Naive thymus-derived CD8-positive, alpha-beta T cell (primary cell): ENCODE measurements around the gene PTPN14. TPM values are rescaled to one million over a fixed set of nuclear protein-coding genes. Genes with fewer than 3 reads are reported as not detected.
A peak's percentile ranks its signal among the peaks of the same experiment; 100 is the strongest.

Source experiments
- ATAC-seq, 2 donors: fragments of 150-1000 bp; cut with Tn5 transposase in 1 of 2; sonication (Bioruptor Pico), chemical (Tn5 transposase) in 1 of 2; 1 replicate in 1 of 2; 2 replicates in 1 of 2; pipeline ENCODE4 v1.10.0; 2021; ENCODE audit warnings: mild to moderate bottlenecking in 2 of 2, moderate library complexity in 2 of 2
- POLR2A ChIA-PET: fragments of 350-600 bp; sonication (Branson Sonifier 250); formaldehyde crosslinking; loops from one replicate; lab custom pipeline; 2021; ENCODE audit warnings: antibody characterized with exemption; lab: Charles Lee
- DNase-seq, 10 donors: peaks; one replicate each; pipeline versions ENCODE4 v3.0.0 to v3.0.0-alpha.2; 2020 to 2022
- H3K27ac Mint-ChIP-seq, 10 donors: one replicate each; pipeline ENCODE4 v1.8.0; 2020 to 2022; ENCODE audit warnings: mild to moderate bottlenecking in 10 of 10, mixed read lengths in 10 of 10, moderate library complexity in 4 of 10, inconsistent platforms in 1 of 10
- H3K27me3 Mint-ChIP-seq, 5 donors: one replicate each; pipeline ENCODE4 v1.8.0; 2021 to 2022; ENCODE audit warnings: mixed read lengths in 5 of 5
- H3K36me3 Mint-ChIP-seq, 3 donors: one replicate each; pipeline ENCODE4 v1.8.0; 2020 to 2022; ENCODE audit warnings: mixed read lengths in 3 of 3, mild to moderate bottlenecking in 2 of 3, inconsistent platforms in 1 of 3
- H3K4me1 Mint-ChIP-seq, 4 donors: one replicate each; pipeline ENCODE4 v1.8.0; 2021 to 2022; ENCODE audit warnings: mixed read lengths in 4 of 4
- H3K4me3 Mint-ChIP-seq, 10 donors: one replicate each; pipeline ENCODE4 v1.8.0; 2020 to 2022; ENCODE audit warnings: mild to moderate bottlenecking in 10 of 10, mixed read lengths in 10 of 10, moderate library complexity in 6 of 10, inconsistent platforms in 1 of 10
- H3K9me3 Mint-ChIP-seq, 9 donors: one replicate each; pipeline ENCODE4 v1.8.0; 2020 to 2022; ENCODE audit warnings: mixed read lengths in 9 of 9, mild to moderate bottlenecking in 3 of 9, inconsistent platforms in 1 of 9, moderate library complexity in 1 of 9
- polyA plus RNA-seq, 3 donors: library from polyadenylated mRNA; unstranded; fragments of 300-500 nt; fragmentation: Illumina TruSeq; gene quantifications; one replicate each; pipeline ENCODE4 v1.2.3, GENCODE V29; 2021
- total RNA-seq, 8 experiments: library from RNA in 2 of 8; stranded (reverse) in 2 of 8; gene quantifications; one replicate each; pipeline ENCODE4 v1.2.3 and lab custom pipeline; 2021 to 2026

The PTPN14 gene
- total and polyA plus RNA-seq, 5 experiments from 2014 or later = 0.01 to 0.05 (median 0.03) TPM; not detected in 1

DNA sequence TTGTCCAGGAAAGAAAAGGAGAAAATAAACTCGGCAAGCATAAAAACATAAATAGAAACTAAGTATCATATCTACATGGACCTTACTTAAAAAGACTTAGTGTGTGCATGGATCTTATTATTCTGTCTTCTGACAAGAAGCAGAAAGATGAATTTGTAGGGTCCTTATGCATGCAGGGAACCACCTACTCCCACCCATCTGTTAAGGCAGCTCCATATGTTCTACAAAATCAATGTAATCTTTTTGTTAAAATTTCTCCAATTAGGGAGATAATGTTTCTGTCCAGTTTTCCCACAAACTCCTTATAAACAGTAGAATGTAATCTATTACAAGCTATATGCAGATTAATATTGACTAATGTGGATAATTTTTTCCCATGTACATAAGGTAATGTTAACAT lies 13.9 kb upstream of the PTPN14 start:
- no peak for ATAC-seq
- Mint-ChIP-seq H3K9me3 (peaks cover 0 to 4% (median 0%) of the 10 kb centered on the region in 9 donors), H3K4me3 (no peak overlapping the region), H3K27me3 (peaks cover 9 to 28% (median 20%) of the 10 kb centered on the region in 5 donors), H3K4me1 (no peaks in the 10 kb centered on the region), H3K27ac (no peak overlapping the region), H3K36me3 (no peaks in the 10 kb centered on the region)
- no peak for DNase-seq
- POLR2A ChIA-PET = no interaction called here

- Mint-ChIP-seq H3K4me1 (no peaks in the 10 kb centered on the region), H3K4me3 (no peak overlapping the region), H3K27me3 (peaks cover 16 to 29% (median 20%) of the 10 kb centered on the region in 5 donors), H3K9me3 (no peaks in the 10 kb centered on the region), H3K27ac (no peak overlapping the region), H3K36me3 (no peaks in the 10 kb centered on the region)
- no peak for DNase-seq
- no peak for ATAC-seq
- POLR2A ChIA-PET = no interaction called here
These were observed 12.5 kb upstream of the PTPN14 start for GRCh38 chr1:214563881-214564280.

- H3K27me3 Mint-ChIP-seq = peaks cover 21 to 39% (median 25%) of the 10 kb centered on the region in 5 donors
- H3K9me3 Mint-ChIP-seq = no peaks in the 10 kb centered on the region
- DNase-seq (no peak), ATAC-seq (no peak)
- no peaks in the 10 kb centered on the region for H3K4me1 Mint-ChIP-seq
- no peak overlapping the region for H3K4me3 Mint-ChIP-seq
- no peaks in the 10 kb centered on the region for H3K36me3 Mint-ChIP-seq
- H3K27ac Mint-ChIP-seq = no peak overlapping the region
- POLR2A ChIA-PET = no interaction called here
These were observed 6.7 kb upstream of the PTPN14 start for GRCh38 chr1:214557952-214558735.

DNA sequence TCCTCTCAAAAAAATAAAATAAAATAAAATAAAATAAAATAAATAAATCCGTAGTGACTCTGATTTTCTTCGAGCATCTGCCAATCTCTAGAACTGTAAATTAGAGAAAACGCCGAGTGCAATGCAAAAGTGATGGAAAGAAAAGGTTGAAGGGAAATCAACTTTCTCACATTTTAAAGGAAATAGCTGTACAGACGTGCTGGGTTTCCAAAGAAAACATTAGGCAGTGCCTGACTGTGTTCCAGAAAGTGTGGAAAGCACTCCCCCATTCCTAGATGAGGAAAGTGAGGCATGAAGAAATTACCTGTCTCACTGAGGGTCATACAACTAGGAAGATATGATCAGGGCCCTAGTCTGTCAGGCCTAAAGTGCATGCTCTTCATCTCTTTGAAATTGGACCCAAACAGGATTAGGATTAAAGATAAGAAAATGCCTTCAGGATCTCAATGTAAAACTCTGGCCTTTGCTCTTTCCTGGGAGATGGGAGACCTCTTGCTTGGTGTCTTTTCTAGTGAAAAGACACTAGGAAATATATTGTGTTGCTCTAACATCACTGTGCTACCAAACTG lies 1.8 kb upstream of the PTPN14 start:
- H3K36me3 Mint-ChIP-seq = no peaks in the 10 kb centered on the region
- POLR2A ChIA-PET = no interaction called here
- DNase-seq = no peak
- ATAC-seq = no peak
- H3K4me1 Mint-ChIP-seq = peaks cover 0 to 9% (median 6%) of the 10 kb centered on the region in 4 donors
- no peak overlapping the region for H3K27ac Mint-ChIP-seq
- H3K9me3 Mint-ChIP-seq = no peaks in the 10 kb centered on the region
- peaks cover 23 to 55% (median 39%) of the 10 kb centered on the region in 5 donors for H3K27me3 Mint-ChIP-seq
- peak overlapping the region in 2 of 10 donors; percentile 16 to 18 for H3K4me3 Mint-ChIP-seq

- POLR2A ChIA-PET = no interaction called here
- Mint-ChIP-seq H3K4me1 (peaks cover 0 to 9% (median 6%) of the 10 kb centered on the region in 4 donors), H3K27ac (peak overlapping the region in 1 of 10 donors; percentile 59), H3K27me3 (peaks cover 23 to 65% (median 41%) of the 10 kb centered on the region in 5 donors), H3K36me3 (no peaks in the 10 kb centered on the region), H3K9me3 (no peaks in the 10 kb centered on the region), H3K4me3 (peak overlapping the region in 6 of 10 donors; percentile 11 to 55 (median 32))
- DNase-seq (no peak), ATAC-seq (no peak)
These were observed 789 bp upstream of the PTPN14 start for GRCh38 chr1:214552174-214552608.

DNA sequence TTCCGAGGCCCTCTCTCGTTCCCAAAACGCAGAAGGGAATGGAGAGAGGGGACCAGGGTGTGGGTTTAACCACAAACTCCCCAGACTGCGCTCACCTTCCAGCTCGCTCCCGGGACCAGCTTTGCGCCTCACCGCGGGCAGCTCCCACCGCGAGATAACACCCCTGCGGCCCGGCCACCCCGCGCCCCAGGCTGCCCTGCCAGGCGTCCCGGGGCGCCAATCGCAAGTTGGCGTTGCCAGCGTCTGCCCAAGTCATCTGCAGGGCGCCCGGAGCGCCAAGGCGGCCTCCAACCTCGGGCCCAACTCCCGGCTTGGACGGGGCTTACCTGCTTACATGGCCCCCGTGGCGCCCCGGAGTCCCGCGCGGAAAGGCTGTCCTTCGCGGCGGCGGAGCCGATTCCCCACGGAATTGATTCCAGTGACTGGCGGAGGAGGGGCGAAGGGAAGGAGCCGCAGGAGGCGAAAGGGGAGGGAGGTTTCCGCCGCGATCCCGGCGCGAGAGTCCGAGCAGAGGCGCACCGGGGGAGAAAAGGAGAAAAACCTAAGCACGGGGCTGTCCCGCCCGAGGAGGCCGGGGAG lies 456 bp downstream of the PTPN14 start:
- DNase-seq = no peak
- no peak for ATAC-seq
- no peaks in the 10 kb centered on the region for H3K36me3 Mint-ChIP-seq
- H3K9me3 Mint-ChIP-seq = no peaks in the 10 kb centered on the region
- H3K4me1 Mint-ChIP-seq = peaks cover 0 to 9% (median 6%) of the 10 kb centered on the region in 4 donors
- H3K4me3 Mint-ChIP-seq = peak overlapping the region in 5 of 10 donors; percentile 23 to 80 (median 54)
- POLR2A ChIA-PET = no interaction called here
- no peak overlapping the region for H3K27ac Mint-ChIP-seq
- H3K27me3 Mint-ChIP-seq = peaks cover 24 to 67% (median 42%) of the 10 kb centered on the region in 5 donors

DNA sequence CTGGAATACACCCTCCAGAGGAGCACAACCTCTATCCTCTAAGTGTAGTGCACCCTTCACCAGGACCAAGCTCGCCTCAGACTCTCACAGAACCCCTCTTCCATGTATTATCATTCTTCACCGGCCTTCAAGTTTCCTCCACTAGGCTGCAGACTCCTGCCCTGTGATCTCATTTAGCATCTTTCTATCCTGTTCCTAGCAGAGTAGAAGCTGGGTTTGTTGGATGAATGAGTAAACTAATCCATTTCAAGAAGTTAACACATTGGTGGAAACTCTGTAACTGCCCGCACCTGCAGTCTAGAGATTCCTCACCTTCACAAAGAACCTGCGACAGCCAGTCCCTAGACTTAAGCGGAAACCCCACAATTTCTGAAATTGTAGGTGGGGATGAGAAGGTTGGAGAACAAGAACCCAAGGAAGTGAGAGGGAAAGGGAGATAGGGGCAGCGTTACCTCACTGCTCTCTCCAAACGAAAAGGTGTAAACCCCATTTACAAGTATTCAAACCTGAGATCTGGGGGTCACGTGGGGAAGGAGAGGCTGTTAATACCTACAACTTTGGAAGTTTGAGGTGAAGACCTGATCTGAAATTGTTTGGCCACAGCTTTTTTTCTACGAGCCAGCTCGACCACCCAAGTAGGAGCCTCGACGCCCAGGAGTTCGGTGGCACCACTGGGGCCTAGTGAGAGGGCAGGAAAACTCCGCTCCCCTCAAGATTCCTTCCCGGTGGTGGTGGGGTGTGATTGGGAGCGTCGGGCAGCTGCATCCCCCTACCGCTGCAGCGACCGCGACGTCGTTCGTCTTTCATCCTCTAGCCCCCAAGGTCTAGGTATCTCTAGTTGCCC lies 1.2 kb downstream of the PTPN14 start:
- DNase-seq (no peak), ATAC-seq (no peak)
- Mint-ChIP-seq H3K27ac (peak overlapping the region in 1 of 10 donors; percentile 42), H3K9me3 (no peaks in the 10 kb centered on the region), H3K36me3 (no peaks in the 10 kb centered on the region), H3K4me3 (peak overlapping the region in 9 of 10 donors; percentile 16 to 72 (median 30)), H3K4me1 (peaks cover 0 to 9% (median 6%) of the 10 kb centered on the region in 4 donors), H3K27me3 (peaks cover 26 to 67% (median 42%) of the 10 kb centered on the region in 5 donors)
- POLR2A ChIA-PET = no interaction called here

DNA sequence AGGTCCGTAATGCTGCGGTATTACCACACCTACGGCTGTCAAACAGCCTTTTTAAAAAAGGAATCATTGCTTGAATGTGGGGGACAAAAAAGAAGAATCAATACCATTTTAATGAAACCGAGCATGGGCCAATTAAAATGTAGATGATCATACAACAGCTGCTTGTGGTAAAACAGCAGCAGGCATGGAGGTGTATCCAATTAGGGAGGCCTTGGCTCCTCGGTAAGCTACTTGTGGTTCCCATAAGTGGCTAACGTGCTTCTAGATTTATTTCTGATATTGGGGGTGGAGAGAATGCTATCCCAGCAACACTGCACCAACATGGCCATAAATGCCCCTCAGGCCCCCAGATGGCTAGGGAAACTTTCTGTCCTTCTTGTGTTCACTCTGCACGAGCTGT lies 1.8 kb downstream of the PTPN14 start:
- H3K36me3 Mint-ChIP-seq = no peaks in the 10 kb centered on the region
- peak overlapping the region in 1 of 10 donors; percentile 72 for H3K4me3 Mint-ChIP-seq
- peak overlapping the region in 1 of 10 donors; percentile 42 for H3K27ac Mint-ChIP-seq
- H3K9me3 Mint-ChIP-seq = no peaks in the 10 kb centered on the region
- peaks cover 0 to 9% (median 6%) of the 10 kb centered on the region in 4 donors for H3K4me1 Mint-ChIP-seq
- peaks cover 26 to 67% (median 42%) of the 10 kb centered on the region in 5 donors for H3K27me3 Mint-ChIP-seq
- ATAC-seq = no peak
- no peak for DNase-seq
- POLR2A ChIA-PET = no interaction called here

- peaks cover 0 to 9% (median 6%) of the 10 kb centered on the region in 4 donors for H3K4me1 Mint-ChIP-seq
These were observed 2.4 kb downstream of the PTPN14 start for GRCh38 chr1:214548988-214549387.

GRCh38 chr1:214548271-214548670 lies 3.1 kb downstream of the PTPN14 start:
- Mint-ChIP-seq H3K27ac (no peak overlapping the region), H3K9me3 (no peaks in the 10 kb centered on the region), H3K4me3 (no peak overlapping the region), H3K27me3 (peaks cover 21 to 65% (median 39%) of the 10 kb centered on the region in 5 donors), H3K36me3 (no peaks in the 10 kb centered on the region), H3K4me1 (peaks cover 0 to 9% (median 6%) of the 10 kb centered on the region in 4 donors)
- no peak for ATAC-seq
- POLR2A ChIA-PET = no interaction called here
- DNase-seq = no peak

More at GRCh38 chr1:214548988-214549387, 2.4 kb downstream of the PTPN14 start:
- Mint-ChIP-seq H3K36me3 (no peaks in the 10 kb centered on the region), H3K9me3 (no peaks in the 10 kb centered on the region), H3K27ac (no peak overlapping the region), H3K4me3 (no peak overlapping the region), H3K27me3 (peaks cover 26 to 69% (median 42%) of the 10 kb centered on the region in 5 donors)
- no peak for ATAC-seq
- DNase-seq = no peak
- POLR2A ChIA-PET = no interaction called here

GRCh38 chr1:214547747-214548146 lies 3.7 kb downstream of the PTPN14 start:
- H3K27ac Mint-ChIP-seq = no peak overlapping the region
- H3K9me3 Mint-ChIP-seq = no peaks in the 10 kb centered on the region
- ATAC-seq = no peak
- H3K36me3 Mint-ChIP-seq = no peaks in the 10 kb centered on the region
- H3K27me3 Mint-ChIP-seq = peaks cover 19 to 65% (median 38%) of the 10 kb centered on the region in 5 donors
- no peak for DNase-seq
- POLR2A ChIA-PET = no interaction called here
- H3K4me3 Mint-ChIP-seq = no peak overlapping the region
- H3K4me1 Mint-ChIP-seq = peaks cover 0 to 9% (median 6%) of the 10 kb centered on the region in 4 donors
